IMR-90 (cell line): ENCODE results near the gene ADGRF3. TPM values are rescaled to one million over a fixed set of nuclear protein-coding genes. Genes with fewer than 3 reads are reported as not detected.
A peak's percentile ranks its signal among the peaks of the same experiment; 100 is the strongest.

Source experiments
- ATAC-seq: fragments of 200-7000 bp; cut with Tn5 transposase; 2 replicates; pipeline ENCODE4 v1.9.1; 2020; ENCODE audit warnings: low read depth, mild to moderate bottlenecking, moderate library complexity
- BruUV-seq: library from RNA; stranded (reverse); fragments of 400-500 nt; replicated peaks from 2 replicates; lab custom pipeline; 2021; lab: Mats Ljungman, UMichigan
- CTCF ChIA-PET: fragments of 300-600 bp; formaldehyde crosslinking; extraction: SDS; loops from one replicate; lab custom pipeline; 2021; ENCODE audit warnings: antibody characterized with exemption; lab: Yijun Ruan, JAX
- POLR2A ChIA-PET: fragments of 300-600 bp; sonication (Branson Sonifier 250); formaldehyde crosslinking; loops from one replicate; lab custom pipeline; 2022; ENCODE audit warnings: antibody characterized with exemption; ENCODE audit not compliant: unreplicated experiment; lab: Charles Lee
- DNase-seq: peaks from one replicate; pipeline ENCODE4 v3.0.0; 2013
- H2AFZ ChIP-seq: replicated peaks from 2 replicates; pipeline ENCODE3; 2013; ENCODE audit warnings: low read length, mild to moderate bottlenecking; ENCODE audit not compliant: poor library complexity
- H2AK5ac ChIP-seq: 2 replicates; pipeline ENCODE4 v1.6.1; 2013; ENCODE audit warnings: low read depth, low read length, inconsistent platforms
- H2AK9ac ChIP-seq: replicated peaks from 2 replicates; pipeline ENCODE3; 2013; ENCODE audit warnings: mild to moderate bottlenecking, low read depth, low read length, moderate library complexity; ENCODE audit not compliant: poor library complexity
- H2BK120ac ChIP-seq: 2 replicates; pipeline ENCODE4 v1.6.1; 2013; ENCODE audit warnings: low read depth, low read length, inconsistent platforms
- H2BK15ac ChIP-seq: 3 replicates; pipeline ENCODE4 v1.6.1; 2013; ENCODE audit warnings: low read depth, low read length, inconsistent platforms
- H2BK20ac ChIP-seq: 2 replicates; pipeline ENCODE4 v1.6.1; 2013; ENCODE audit warnings: low read depth, mild to moderate bottlenecking, inconsistent platforms, low read length, moderate library complexity
- H2BK5ac ChIP-seq: 2 replicates; pipeline ENCODE4 v1.6.1; 2013; ENCODE audit warnings: mild to moderate bottlenecking, low read depth, low read length, inconsistent platforms; ENCODE audit not compliant: poor library complexity, severe bottlenecking
- H3K14ac ChIP-seq: replicated peaks from 2 replicates; pipeline ENCODE4 v1.6.1; 2013; ENCODE audit warnings: low read depth, low read length, inconsistent platforms
- H3K18ac ChIP-seq: 2 replicates; pipeline ENCODE4 v1.6.1; 2013; ENCODE audit warnings: low read depth, low read length, control low read depth
- H3K23ac ChIP-seq: 2 replicates; pipeline ENCODE4 v1.6.1; 2013; ENCODE audit warnings: low read depth, low read length, inconsistent platforms
- H3K27ac ChIP-seq: 2 replicates; pipeline ENCODE4 v1.5.1; 2013; ENCODE audit warnings: mild to moderate bottlenecking, control low read depth, low read length; ENCODE audit not compliant: insufficient read depth
- H3K27me3 ChIP-seq: 2 replicates; pipeline ENCODE4 v1.6.1; 2013; ENCODE audit warnings: low read length; ENCODE audit not compliant: control insufficient read depth, insufficient read depth
- H3K36me3 ChIP-seq: 2 replicates; pipeline ENCODE4 v1.6.1; 2013; ENCODE audit warnings: low read length, mixed read lengths; ENCODE audit not compliant: control insufficient read depth, insufficient read depth
- H3K4ac ChIP-seq: 2 replicates; pipeline ENCODE4 v1.6.1; 2013; ENCODE audit warnings: low read depth, low read length, inconsistent platforms
- H3K4me1 ChIP-seq: 2 replicates; pipeline ENCODE4 v1.6.1; 2013; ENCODE audit warnings: low read length, mixed read lengths; ENCODE audit not compliant: control insufficient read depth, insufficient read depth
- H3K4me2 ChIP-seq: 2 replicates; pipeline ENCODE4 v1.6.1; 2013; ENCODE audit warnings: low read depth, mild to moderate bottlenecking, control low read depth, low read length, moderate library complexity
- H3K4me3 ChIP-seq: 2 replicates; pipeline ENCODE4 v1.5.1; 2013; ENCODE audit warnings: low read depth, mild to moderate bottlenecking, control low read depth, low read length, moderate library complexity; ENCODE audit not compliant: insufficient read depth
- H3K56ac ChIP-seq: 2 replicates; pipeline ENCODE4 v1.6.1; 2013; ENCODE audit warnings: low read length, inconsistent platforms; ENCODE audit not compliant: insufficient read depth; ENCODE audit errors: extremely low read depth
- H3K79me1 ChIP-seq, 2 experiments: 2 replicates each; pipeline ENCODE4 v1.6.1; 2013; ENCODE audit warnings: low read length in 2 of 2, inconsistent platforms in 1 of 2, low read depth in 1 of 2
- H3K9ac ChIP-seq: 2 replicates; pipeline ENCODE4 v1.6.1; 2013; ENCODE audit warnings: low read depth, low read length, control low read depth
- H3K9me1 ChIP-seq: 2 replicates; pipeline ENCODE4 v1.6.1; 2013; ENCODE audit warnings: low read length, inconsistent platforms; ENCODE audit not compliant: insufficient read depth
- H3K9me3 ChIP-seq: 2 replicates; pipeline ENCODE4 v1.6.1; 2013; ENCODE audit warnings: low read length; ENCODE audit not compliant: control insufficient read depth, insufficient read depth
- H4K20me1 ChIP-seq: 2 replicates; pipeline ENCODE4 v1.6.1; 2013; ENCODE audit warnings: low read length, inconsistent platforms; ENCODE audit not compliant: insufficient read depth
- H4K5ac ChIP-seq: 2 replicates; pipeline ENCODE4 v1.6.1; 2013; ENCODE audit warnings: mild to moderate bottlenecking, low read depth, low read length, control low read depth
- H4K8ac ChIP-seq, 2 experiments: 2 replicates each; pipeline ENCODE4 v1.6.1; 2013; ENCODE audit warnings: low read depth in 2 of 2, low read length in 2 of 2, control low read depth in 1 of 2, inconsistent platforms in 1 of 2
- H4K91ac ChIP-seq: 2 replicates; pipeline ENCODE4 v1.6.1; 2013; ENCODE audit warnings: low read depth, low read length, inconsistent platforms; ENCODE audit not compliant: insufficient read depth
- CEBPB ChIP-seq: IDR thresholded peaks from 2 replicates; pipeline ENCODE4 v1.6.1; 2012; ENCODE audit warnings: low read depth, low read length, improper control_type of control experiment
- FOS ChIP-seq: fragments of 150-350 bp; IDR thresholded peaks from 2 replicates; pipeline ENCODE4 v1.6.1; 2016; ENCODE audit warnings: low read depth, low read length
- WGBS, 2 experiments: methylation state at CpG; one replicate each; pipeline versions ENCODE4 v1.1.5 to v1.1.7; 2013; ENCODE audit warnings: missing lambda C conversion rate in 2 of 2; ENCODE audit not compliant: insufficient read length in 1 of 2; ENCODE audit errors: extremely low coverage in 2 of 2; 5-methylcytosine and 5-hydroxymethylcytosine counted together
- dilution Hi-C: fragments of 300-500 bp; cut with HindIII; formaldehyde crosslinking; loops from one replicate; pipeline ENCODE4 v1.14.3; 2018; ENCODE audit warnings: low sequenced_read_pairs; ENCODE audit not compliant: unreplicated experiment
- in situ Hi-C: fragments of 300-500 bp; cut with MboI; formaldehyde crosslinking; loops from 3 replicates; pipeline ENCODE4 v1.14.3; 2019; ENCODE audit warnings: low sequenced_read_pairs, inconsistent platforms, mixed read lengths
- intact Hi-C: fragments of 100-400 bp; cut with micrococcal nuclease; formaldehyde crosslinking; loops from 2 replicates; pipeline ENCODE4 v1.10.0; 2022
- polyA plus RNA-seq, 3 experiments: library from polyadenylated mRNA; depleted of rRNA; stranded (reverse); fragments of >200 nt; gene quantifications; 2 replicates each; pipeline ENCODE4 v1.2.3, GENCODE V29; 2012; ENCODE audit warnings: low replicate concordance in 1 of 3
- total RNA-seq: library from RNA; depleted of rRNA; stranded (reverse); fragments of >200 nt; gene quantifications from 2 replicates; pipeline ENCODE4 v1.2.3, GENCODE V29; 2012

ADGRF3 gene
- total and polyA plus RNA-seq, 2 of the 4 experiments (the other 2 are of a cell fraction) = 0.15 TPM; not detected in 1

- peaks cover 6% of the 10 kb centered on the region for H3K4me1 ChIP-seq
- no peak overlapping the region for H2AK5ac ChIP-seq
- dilution Hi-C loops = no loop called here
- no peak overlapping the region for H3K9ac ChIP-seq
- no peak overlapping the region for H4K91ac ChIP-seq
- H3K79me1 ChIP-seq = no peaks in the 10 kb centered on the region
- H4K20me1 ChIP-seq = no peaks in the 10 kb centered on the region
- ATAC-seq (peak; percentile 48), DNase-seq (peak; percentile 75)
- H3K9me3 ChIP-seq = no peaks in the 10 kb centered on the region
- no peak overlapping the region for H2BK15ac ChIP-seq
- H2BK5ac ChIP-seq = no peak overlapping the region
- no peak overlapping the region for H4K8ac ChIP-seq
- H3K56ac ChIP-seq = no peak overlapping the region
- no peak overlapping the region for H3K23ac ChIP-seq
- in situ Hi-C loops = loop anchor here (25.0 kb wide), 1 partner anchor 365 kb away; no protein-coding TSS in a partner anchor
- POLR2A ChIA-PET = interaction anchor here (0.6 kb wide), 1 partner anchor 28 kb away, joined by 4 read pairs; no protein-coding TSS in a partner anchor
- no peak overlapping the region for H3K4me2 ChIP-seq
- no peak overlapping the region for H2BK20ac ChIP-seq
- peaks cover 3% of the 10 kb centered on the region; the same call in 1 of the 2 replicates for H3K27me3 ChIP-seq
- no peaks in the 10 kb centered on the region for H3K36me3 ChIP-seq
- H3K4ac ChIP-seq = no peak overlapping the region
- CTCF ChIA-PET = interaction anchor here (0.5 kb wide), 1 partner anchor 377 kb away, joined by 3 read pairs; no protein-coding TSS in a partner anchor
- TF ChIP-seq FOS = no peak
- TF ChIP-seq CEBPB = peak; percentile 91
- H3K18ac ChIP-seq = no peak overlapping the region; the same call in 1 of the 2 replicates
- H2AK9ac ChIP-seq = no peak overlapping the region
- no peak overlapping the region for H3K14ac ChIP-seq
- BruUV-seq = no TSS peak
- H3K4me3 ChIP-seq = no peak overlapping the region
- H3K27ac ChIP-seq = no peak overlapping the region
- H3K9me1 ChIP-seq = no peaks in the 10 kb centered on the region
- no peak overlapping the region for H4K5ac ChIP-seq
- intact Hi-C loops = loop anchor here (5.0 to 10.0 kb wide), 2 partner anchors 137 to 375 kb away; no protein-coding TSS in a partner anchor
- WGBS, 2 experiments = no CpG with 5 or more reads among the region's 5 CpGs
- H2BK120ac ChIP-seq = no peak overlapping the region
- H2AFZ ChIP-seq = no peak overlapping the region
These were observed 19.0 kb downstream of the ADGRF3 start for GRCh38 chr2:26327291-26328272.
